Cortex of kidney (tissue), 1 donor: ENCODE data around the gene B9D2.
"Not testable (repeated sequence)": the region's sequence is repeated elsewhere in the genome, so short reads cannot be mapped to it uniquely, and the experiment has no call there.

Source experiments
- DNase-seq: peaks from one replicate; lab custom pipeline; 2025; lab: John Stamatoyannopoulos, UW

B9D2 gene

DNA sequence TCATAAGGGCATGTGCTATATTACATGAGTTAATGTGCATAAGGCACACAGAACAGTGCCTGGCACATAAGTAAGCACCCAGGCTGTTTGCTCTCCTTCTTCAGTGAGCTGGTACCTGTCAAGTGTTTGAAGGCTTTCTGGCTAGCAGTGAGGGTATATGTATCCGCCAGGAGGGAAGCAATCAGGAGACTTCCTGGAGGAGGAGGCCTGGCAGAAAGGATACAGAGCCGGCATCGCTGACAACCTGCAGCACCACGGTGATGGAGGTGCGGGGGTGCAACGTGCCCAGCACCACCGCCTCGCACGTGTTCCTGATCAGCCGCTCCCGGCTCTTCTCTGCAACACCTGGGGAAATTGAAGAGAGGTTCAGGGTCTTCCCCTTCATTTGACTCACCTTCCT lies 27.7 kb upstream of the B9D2 start:
- DNase-seq: no peak

DNA sequence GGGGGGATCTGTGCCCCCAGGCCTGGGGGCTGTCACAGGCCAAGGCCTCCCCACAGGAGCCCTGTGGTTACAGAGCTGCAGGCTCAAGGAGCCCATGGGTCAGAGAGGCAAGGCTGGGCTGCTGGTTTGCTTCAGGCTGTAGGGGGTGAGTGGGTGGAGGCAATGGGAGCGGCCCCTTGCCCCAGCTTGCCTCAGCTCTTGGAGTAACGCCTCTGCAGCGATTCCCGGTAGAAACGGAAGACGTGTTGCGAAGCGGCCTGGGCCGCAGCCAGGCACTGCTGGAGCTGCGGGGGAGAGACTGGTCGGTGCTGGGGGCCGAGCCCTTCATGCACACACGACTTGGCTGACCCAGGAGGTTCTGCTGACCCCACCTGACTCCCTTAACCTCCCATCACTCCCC lies 22.5 kb upstream of the B9D2 start:
- no peak for DNase-seq

DNA sequence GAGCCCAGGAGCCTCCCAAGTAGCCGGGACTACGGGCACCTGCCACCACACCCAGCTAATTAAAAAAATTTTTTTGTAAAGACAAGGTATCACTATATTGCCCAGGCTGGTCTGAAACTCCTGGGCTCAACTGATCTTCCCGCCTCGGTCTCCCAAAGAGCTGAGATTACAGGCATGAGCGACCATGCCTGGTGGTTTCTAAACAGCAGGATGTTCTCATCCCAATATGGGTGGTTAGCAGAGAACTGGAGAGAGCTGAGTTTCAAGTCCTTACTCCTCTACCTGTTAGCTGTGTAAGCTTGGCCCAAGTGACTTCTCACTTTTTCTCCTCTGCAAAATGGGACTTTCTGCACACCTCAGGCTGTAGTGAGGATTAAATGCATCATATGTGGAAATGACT lies 20.4 kb upstream of the B9D2 start:
- DNase-seq: no peak

DNA sequence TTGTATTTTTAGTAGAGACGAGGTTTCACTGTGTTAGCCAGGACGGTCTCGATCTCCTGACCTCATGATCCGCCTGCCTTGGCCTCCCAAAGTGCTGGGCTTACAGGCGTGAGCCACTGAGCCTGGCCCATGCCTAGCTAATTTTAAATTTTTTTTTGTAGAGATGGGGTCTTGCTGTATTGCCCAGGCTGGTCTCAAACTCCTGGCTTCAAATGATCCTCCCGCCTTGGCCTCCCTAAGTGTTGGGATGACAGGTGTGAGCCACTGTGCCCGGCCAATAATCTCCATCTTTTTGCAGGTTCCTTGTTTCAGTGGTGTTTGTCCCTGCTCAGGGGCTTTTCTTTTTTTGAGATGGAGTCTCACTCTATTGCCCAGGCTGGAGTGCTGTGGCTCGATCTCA lies 17.6 kb upstream of the B9D2 start:
- DNase-seq: not testable (repeated sequence)

DNA sequence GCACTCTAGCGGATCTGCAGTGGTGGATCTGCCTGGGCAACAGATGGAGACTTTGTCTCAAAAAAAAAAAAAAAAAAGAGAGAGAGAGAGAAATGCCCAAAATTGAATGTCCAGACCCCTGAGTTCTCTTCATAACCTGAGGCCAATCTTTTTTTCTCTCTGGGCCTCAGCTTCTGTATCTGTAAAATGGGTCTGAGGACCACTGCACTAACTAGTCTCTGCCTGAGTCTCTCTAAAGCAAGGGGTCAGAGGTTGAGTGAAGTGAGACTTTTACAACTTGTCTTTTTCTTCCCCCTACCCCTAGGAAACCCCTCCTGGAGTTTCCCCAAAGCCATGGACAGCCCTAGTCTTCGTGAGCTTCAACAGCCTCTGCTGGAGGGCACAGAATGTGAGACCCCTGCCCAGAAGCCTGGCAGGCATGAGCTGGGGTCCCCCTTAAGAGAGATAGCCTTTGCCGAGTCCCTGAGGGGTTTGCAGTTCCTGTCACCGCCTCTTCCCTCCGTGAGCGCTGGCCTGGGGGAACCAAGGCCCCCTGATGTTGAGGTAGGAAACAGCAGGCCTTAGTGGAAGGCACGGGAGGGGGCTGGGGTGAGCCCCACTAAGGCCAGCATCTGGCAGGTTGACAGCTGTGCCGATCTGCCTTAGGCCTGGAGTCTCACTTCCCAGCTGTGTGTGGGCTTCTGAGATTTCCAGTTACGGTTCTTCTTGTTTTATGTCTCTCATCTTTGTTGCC lies 14.2 kb upstream of the B9D2 start:
- DNase-seq: no peak

DNA sequence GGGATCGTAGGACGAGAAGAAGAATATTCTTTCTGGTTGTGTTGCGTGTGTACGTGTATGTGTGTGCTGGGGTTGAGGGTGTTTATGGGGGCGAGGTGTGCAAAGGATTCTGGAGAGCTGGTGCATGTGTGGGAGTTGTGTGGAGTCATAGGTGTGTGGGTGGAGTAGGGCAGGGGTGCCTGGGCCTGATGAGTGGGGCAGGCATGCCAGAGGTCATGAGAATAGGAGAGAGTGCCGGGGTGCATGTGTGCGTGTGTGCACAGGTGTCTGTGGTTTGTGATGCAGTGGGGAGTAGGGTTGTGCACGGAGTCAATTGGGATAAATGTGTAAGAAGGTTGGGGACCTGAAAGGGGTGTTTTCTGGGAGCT lies 13.0 kb upstream of the B9D2 start:
- DNase-seq: no peak

DNA sequence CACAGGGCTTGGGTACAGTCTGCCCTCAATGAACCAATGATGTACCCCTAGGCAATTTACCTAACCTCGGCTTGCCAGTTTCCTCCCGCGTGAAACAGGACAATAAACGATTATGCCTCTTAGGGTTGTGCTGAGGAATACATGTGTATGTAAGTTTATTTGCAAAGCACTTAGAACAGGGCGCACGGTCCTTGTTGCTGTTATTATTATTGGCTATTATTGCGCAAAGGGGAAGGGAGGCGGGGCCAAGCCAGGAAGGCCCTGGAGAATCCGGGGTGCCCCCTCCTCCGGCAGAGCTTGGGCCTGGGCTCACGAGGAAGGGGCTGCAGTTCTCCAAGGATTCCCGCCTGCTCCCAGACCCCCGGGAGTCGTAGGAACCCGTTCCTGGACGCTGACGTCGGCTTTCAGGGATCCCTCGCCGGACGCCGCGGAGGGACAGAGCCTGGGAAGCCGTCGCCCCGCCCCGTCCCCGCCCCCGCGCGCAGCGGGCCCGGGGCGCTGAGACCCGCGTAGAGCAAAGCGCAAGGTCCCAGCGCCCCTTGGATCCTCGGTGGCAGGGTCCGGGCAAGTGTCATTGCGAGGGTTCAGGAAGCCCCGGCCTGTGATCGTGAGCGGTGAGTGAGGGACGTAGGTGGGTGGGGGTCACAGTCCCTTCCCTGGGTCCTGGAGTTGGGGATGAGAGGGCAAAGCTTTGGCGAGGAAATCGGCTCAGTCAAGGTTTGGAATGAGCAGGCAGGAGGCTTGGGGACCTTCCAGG lies 12.5 kb upstream of the B9D2 start, which contains the start of gene TMEM91:
TSS of gene TMEM91 (plus strand) at position 293 of the 757 bp plus-strand sequence. CDS start 1,777 bp downstream, outside the sequence.
- DNase-seq: no peak

DNA sequence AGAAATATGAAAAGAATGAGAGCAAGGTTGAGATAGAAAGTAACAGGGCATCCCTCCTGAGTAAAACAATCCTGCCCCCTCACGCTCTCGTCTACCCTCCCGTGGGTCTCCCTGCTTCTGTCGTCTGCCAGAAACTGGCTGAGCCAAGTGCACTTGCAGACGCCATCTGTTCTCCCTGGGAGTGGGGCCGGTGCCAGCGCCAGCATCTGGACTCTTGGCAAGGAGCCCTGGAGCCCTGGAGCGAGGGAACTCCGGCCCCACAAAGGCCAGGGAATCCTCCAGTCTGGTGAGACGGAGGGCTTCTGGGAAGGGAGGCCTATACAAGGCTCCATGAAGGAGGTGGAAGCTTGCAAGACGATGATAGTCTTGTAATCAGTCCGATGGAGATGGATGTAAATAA lies 10.0 kb upstream of the B9D2 start:
- DNase-seq: no peak

DNA sequence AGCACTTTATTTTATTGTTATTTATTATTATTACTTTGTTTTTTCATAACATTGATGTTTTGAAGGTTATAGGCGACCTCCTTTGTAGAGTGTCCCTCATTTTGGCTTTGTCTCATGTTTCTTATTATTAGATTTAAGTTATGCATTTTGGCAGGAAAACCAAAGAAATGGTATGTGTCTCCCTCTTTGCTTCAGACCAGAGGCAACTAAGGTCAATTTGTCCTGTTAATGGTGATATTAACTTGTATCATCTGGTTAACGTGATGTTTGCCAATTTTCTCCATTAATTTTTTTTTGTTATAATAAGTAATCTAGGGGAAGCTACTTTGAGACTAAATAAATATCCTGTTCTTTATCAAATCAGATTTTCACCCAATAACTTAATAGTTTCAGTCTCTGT lies 8.6 kb upstream of the B9D2 start:
- no peak for DNase-seq

DNA sequence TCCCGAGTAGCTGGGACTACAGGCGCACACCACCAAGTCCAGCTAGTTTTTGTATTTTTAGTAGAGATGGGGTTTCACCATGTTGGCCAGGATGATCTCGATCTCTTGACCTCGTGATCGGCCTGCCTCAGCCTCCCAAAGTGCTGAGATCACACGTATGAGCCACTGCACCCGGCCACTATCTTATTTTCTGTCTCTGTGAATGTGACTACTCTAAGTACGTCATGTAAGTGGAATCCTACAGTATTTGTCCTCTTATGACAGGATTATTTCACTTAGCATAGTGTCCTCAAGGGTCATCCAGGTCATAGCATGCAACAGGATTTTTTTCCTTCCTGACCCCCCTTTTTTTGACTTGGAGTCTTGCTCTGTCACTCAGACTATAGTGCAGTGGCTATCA lies 7.6 kb upstream of the B9D2 start:
- DNase-seq: no peak

DNA sequence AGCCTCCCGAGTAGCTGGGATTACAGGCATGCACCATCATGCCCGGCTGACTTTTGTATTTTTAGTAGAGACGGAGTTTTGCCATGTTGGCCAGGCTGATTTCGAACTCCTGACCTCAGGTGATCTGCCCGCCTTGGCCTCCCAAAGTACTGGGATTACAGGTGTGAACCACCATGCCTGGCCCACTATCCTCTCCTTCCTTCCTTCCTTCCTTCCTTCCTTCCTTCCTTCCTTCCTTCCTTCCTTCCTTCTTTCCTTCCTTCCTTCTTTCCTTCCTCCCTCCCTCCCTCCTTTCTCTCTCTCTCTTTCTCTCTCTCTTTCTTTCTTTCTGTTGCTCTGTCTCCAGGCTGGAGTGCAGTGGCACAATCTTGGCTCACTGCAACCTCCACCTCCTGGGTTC lies 7.2 kb upstream of the B9D2 start:
- DNase-seq: not testable (repeated sequence)

DNA sequence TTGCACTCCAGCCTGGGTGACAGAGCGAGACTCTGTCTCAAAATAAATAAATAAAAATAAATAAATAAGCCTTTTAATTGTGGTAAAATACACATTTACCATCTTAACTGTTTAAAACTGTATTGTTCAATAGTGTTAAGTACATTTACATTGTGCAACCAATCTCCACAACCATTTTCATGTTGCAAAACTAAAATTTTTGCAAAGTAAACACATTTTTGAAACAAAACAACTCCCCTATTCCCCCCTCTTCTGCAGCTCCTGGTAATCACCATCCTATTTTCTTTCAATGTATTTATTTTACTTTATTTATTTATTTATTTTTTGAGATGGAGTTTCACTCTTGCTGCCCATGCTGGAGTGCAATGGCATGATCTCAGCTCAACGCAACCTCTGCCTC lies 5.8 kb upstream of the B9D2 start:
- no peak for DNase-seq

DNA sequence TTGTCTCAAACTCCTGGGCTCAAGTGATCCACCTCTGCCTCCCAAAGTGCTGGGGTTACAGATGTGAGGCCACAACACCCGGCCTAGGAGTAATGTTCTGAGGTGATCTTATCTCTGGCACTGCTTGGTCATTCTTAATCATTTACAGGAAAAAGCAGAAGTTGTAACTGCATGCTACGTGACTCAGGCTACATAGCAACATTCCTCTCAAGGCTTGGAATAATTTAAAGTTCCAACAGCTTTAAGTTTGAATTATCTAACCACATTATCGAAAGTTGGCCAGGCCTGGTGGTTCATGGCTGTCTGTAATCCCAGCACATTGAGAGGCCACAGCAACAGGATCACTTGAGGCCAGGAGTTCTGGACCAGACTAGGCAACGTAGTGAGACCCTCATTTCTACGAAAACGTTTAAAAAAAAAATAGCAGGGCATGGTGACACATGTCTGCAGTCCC lies 3.9 kb upstream of the B9D2 start:
- DNase-seq: no peak

DNA sequence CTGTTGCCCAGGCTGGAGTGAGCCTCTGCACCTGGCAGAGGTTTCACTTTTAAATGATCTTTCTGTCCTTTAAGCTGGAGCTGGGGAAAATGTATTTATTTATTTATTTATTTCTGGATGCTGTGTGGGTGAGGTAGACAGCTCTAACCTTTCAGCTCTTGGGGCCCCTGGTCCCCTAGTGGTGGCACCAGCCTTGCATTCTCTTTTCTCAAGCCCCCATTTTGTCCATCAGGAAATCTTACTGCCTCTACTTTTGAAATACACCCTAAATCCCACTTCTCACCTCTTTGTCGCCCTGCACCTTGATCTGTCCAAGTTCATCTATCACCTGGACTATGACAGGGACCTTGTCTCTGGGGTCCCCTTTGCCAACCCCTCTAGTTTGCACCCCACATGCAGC lies 2.1 kb upstream of the B9D2 start:
- no peak for DNase-seq

DNA sequence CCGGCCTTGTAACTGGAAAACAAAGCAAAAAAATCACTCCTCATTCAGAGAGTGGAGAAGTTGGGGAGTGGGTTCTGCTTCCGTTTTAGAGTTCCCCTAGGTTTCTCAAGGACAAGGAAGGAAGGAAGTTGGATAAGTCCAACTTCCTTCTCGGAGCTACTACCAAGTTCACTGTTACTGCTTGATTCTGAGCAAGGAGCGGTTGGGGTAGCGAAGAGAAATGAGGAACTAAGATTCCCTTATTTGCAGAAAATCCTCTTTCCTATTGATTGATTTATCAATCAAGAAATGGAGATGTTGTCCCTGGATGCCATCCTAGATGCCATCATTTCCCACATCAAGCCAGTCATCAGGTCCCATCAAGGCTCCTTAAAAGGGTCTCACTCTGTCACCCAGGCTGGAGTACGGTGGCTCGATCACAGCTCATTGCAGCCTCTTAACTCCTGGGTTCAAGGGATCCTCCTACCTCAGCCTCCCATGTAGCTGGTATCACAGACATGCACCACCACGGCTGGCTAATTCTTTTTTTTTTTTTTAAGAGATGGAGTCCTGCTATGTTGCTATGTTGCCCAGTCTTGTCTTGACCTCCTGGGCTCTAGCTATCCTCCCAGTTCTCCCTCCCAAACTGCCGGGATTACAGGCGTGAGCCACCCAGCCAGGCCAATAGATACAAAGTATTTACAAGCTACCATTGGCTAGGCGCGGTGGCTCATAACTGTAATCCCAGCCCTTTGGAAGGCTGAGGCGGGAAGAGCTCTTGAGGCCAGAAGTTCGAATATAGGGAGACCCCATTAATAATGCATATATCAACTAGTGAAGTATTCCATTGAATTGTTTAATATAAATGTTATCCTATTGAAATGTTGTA lies 809 bp upstream of the B9D2 start:
- no peak for DNase-seq

DNA sequence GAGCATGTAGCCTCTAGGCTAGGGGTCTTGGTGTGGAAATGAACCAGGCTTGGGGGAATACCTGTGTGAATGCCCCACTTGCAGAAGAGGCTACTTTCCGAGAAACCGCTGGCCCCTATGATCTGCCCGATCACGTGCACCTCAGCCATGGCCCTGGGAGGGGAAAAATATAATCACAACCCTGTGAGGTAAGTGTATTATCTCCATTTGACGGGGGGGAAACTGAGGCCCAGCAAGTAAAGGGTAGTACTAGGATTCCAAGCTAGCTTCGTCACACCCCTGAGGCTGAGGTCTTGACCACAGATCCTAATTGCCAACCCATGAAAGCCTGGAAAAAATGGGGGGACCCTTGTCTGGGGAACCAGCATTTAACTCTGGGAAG lies 587 bp downstream of the B9D2 start:
- DNase-seq: no peak

DNA sequence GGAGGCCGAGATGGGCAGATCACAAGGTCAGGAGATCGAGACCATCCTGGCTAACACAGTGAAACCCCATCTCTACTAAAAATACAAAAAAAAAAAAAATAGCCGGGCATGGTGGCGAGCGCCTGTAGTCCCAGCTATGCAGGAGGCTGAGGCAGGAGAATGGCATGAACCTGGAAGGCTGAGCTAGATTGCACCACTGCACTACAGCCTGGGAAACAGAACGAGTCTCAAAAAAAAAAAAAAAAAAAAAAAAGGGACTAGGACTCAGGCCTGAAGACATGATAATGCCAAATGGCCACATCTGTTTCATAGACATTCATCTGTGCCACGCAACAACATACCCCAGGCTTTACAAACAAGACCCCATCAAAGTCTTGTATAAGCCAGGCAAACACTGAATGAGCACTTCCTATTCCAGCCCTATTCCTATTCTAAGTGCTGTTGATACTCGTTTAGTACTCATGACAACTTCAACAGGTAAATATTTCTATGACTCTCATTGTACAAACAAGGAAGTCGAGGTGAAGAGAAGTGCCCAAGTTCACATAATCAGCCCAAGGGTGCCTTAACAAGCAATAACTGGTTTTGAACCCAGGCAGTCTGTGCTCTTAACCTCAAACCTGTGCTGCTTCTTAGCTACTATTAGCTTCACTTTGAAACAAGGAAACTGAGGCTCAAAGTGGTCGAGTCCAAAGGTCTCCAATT lies 1.7 kb downstream of the B9D2 start:
- no peak for DNase-seq

DNA sequence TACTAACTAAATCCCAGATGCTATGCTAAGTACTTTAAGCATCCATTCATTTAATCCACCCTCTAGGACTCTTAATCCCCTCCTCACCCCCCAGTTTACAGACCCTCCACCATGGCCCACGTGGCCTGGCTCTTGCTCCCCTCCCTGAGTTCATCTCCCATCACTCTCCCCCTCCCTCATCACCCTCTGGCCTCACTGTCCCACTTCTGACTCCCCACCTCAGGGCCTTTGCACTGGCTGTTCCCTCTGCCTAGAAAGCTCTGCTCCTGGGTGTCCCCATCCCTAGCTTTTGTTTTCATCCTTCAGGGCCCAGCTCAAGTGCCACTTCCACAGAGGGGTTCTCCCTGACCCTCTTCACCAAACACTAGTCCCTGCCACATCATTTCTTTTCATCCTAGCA lies 4.2 kb downstream of the B9D2 start:
- no peak for DNase-seq

DNA sequence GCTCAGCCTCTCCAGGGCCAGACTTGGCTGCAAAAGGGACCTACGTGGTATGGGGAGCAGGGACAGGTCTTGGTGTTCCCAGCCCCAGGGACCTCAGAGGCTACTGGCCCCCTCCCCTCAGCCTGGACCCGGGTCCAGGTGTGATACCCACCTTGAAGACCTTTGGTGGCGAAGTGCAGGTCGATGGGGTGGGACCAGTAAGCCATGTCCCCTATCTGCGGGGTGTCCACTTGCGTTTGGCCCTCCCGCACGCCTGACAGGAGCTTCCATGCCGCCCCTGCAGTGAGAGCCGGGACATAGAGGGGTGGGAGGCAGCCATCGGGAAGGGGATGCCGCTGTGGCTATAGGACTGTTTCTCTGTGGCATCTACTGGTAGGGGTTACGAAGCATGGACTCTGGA lies 6.2 kb downstream of the B9D2 start:
- no peak for DNase-seq

DNA sequence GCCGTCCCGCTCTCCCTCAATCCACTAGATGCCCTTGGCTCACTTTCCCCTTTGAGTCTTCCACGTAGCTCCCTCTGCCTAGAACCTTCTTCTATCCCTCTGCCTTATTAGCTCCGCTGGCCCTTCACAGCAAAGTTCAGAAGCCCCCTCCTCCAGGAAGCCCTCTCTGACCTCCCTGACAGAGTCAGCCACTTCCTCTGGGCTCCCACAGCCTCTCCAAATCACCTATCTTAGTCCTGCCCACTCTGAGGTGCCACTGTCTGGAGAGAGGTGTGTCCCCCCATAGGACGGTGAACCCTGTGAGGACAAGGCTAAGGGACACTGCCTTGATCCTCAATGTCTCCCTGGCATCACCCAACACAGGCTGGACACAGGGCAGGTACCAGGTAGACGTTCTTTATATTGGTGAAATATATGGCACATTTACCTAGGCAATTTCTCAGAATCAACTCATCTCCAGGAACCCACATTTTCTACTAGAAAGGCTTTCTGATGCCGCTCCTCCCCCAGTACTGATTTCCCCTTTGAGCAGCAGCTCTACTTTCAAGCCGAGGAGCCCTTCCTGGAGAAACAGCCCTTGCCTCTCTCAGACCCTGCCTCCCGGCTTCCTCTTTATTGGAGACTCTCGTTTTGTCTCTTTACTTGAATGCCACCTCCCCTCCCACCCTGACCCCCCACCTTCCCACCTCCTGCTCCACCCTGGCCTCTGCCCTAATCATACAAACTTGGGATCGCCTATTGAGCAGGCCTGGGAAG lies 6.8 kb downstream of the B9D2 start:
- DNase-seq: no peak

DNA sequence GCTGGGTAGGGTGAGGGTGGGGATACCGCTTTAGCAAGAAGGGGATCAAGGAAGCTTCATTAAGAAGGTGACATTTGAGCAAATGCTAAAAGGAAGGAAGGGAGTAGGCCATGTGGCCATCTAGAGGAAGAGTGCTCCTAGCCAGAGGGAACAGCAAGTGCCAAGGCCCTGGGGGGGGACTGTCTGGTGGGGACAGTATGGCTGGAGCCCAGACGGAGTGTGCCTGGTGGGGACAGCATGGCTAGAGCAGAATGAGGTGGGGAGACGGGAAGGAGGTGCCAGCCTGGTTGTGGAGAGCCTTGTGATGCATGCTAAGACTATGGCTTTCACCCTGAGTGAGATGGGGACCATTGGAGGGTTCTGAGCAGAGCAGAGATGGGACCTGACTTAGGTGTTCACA lies 8.1 kb downstream of the B9D2 start:
- no peak for DNase-seq
